Kidney tubule cell (primary cell): ENCODE results near the gene VGF.

ENCODE experiments used
- DNase-seq: peaks from one replicate; pipeline ENCODE4 v3.0.0-alpha.2; 2018; ENCODE audit warnings: low spot score

VGF gene

DNA sequence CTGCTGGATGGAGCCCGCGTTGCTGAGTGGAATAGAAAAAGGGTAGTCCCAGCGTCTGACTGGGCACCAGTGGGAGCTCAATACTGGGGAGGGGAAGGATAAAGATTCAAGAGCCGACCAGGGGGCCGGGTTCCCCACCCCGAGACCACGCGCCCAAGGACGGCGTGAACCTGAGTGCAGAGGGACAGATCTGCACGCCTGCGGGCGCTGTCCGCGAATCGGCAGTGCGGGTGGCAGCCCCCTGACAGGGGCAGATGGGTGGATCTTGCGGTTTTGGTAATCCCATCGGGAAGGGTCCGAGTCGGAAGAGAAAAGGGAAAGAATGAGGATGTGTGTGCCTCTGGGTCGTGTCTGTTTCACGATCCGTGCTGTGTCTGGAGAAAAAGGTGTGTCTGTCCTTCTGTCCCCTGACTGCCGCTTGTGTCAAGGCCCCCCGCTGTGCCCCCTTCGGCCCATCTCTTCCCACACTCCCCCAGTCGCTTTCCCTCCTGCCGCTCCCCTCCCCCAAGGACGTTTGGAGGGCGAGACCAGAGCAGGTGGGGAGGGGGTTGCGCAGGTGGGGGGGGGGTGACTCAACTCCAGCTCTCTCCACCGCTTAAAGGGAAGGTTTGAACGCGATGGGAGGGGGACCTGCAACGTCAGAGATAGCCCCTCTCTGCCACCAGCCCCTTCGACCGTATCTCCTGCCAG is 734 bp upstream of the VGF start:
- no peak for DNase-seq

GRCh38 chr7:101164071-101164840 is 1.1 kb downstream of the VGF start:
- DNase-seq = peak; percentile 76

DNA sequence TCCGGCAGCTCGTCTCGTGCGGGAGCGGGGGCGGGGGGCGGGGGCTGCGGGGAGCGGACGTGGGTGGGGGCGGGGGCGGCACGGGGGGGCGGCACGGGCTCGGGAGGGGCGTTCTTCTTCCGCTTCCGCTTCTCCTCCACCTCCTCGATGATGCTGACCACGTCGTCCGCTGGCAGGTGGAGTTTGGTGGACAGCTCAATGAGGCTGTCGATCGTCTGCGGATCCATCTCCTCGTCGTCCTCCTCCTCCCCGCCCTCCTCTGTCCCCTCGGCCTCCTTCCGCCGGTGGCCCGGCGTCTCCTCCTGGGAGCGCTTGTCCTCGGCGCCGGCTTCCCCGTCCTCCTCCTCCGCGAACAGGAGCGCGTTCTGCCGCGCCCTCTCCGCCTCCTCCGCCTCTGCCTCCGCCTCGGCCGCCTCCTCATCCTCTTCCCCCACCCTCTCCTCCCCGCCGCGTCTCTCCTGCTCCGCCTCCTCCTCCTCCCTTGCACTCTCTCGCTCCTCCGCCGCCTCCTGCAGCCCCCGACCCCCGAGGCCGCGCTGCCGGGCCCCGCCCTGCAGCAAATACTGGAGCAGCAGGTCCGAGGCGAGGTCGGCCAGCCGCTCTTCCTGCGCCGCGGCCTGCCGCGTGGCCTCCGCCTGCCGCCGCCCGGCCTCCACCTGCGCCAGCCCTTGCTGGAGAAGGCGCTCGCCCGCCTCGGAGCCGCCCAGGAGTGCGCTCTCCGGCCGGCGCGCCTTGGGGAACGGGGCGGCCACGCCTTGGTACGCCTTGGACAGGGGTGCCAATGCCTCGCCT is 1.9 kb downstream of the VGF start:
- peak; percentile 67 for DNase-seq

GRCh38 chr7:101162551-101163278 is 2.7 kb downstream of the VGF start:
- DNase-seq = peak; percentile 68

- DNase-seq = no peak
Measured at GRCh38 chr7:101161692-101162471, 3.5 kb downstream of the VGF start.

GRCh38 chr7:101160910-101161309 is 4.5 kb downstream of the VGF start:
- no peak for DNase-seq

DNA sequence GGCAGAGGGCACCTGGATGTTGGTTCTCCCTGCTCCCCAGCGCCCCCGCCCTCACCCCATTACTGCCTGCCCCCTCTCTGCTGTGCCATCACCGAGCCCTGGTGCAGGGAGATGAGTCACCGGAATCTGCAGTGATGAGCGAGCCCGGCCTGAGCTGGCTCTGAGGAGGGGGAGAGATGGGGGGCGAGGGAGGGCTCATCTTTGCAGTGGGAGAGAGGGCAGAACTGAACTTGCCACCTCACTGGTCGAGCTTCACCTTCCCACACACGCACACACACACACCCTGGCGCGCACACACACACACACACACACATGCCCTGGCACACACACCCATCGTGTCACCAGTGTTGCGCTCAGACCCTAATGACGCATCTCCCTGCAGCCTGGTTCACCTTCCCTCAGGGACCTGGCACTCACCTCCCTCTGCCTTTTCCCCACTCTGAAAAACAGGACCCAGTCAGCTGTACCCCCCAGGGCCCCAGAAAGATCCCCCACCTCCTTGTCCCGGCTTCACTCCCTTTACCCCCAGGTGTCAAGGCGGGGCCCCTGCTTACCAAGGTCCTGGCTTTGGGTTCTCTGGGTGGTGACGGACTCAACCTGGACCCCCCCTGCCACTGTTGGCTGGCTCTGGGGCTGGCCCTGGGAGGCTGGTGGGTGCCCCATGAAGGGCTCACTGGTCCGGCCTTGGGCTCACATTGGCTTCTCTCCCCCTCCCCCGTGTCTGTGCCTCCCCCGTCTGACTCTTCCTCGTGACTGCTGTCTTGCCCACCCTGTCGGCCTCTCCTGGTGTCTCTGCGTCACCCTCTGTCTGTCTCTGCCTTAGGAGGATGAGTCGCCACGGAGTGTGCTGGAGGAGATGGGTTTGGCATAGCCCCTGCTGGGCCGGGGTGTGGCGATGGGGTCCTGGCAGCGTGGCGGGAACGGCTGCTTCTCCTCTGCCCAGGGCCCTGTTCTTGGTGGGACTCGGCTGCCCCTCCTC is 5.4 kb downstream of the VGF start:
- DNase-seq = peak; percentile 74

- DNase-seq = peak; percentile 65
Measured at GRCh38 chr7:101156866-101157589, 8.3 kb downstream of the VGF start.

DNA sequence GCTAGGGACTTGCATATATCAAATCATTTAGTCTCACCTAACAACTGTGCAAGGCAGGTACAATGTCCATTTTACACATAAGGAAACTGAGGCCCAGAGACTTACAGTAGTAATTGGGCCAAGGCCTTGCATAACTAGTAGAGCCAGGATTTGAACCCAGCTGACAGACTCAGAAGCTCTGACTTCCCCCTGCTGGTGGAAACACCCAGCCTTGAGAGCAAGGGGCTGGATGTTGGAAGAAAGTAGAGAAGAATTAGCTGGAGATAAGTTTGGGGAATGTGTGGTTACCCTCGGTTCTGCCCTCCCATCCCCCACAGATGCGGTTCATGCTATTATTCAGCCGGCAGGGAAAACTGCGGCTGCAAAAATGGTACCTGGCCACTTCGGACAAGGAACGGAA is 9.1 kb downstream of the VGF start:
- DNase-seq = no peak

GRCh38 chr7:101155303-101155702 is 10.1 kb downstream of the VGF start:
- no peak for DNase-seq

GRCh38 chr7:101154693-101155102 is 10.7 kb downstream of the VGF start:
- DNase-seq = no peak

- DNase-seq = peak; percentile 96
Measured at GRCh38 chr7:101153969-101154692, 11.2 kb downstream of the VGF start, which contains the start of gene AP1S1. AP1S1 (plus strand) TSS chr7:101154476; CDS start chr7:101154515, 39 bp downstream.

DNA sequence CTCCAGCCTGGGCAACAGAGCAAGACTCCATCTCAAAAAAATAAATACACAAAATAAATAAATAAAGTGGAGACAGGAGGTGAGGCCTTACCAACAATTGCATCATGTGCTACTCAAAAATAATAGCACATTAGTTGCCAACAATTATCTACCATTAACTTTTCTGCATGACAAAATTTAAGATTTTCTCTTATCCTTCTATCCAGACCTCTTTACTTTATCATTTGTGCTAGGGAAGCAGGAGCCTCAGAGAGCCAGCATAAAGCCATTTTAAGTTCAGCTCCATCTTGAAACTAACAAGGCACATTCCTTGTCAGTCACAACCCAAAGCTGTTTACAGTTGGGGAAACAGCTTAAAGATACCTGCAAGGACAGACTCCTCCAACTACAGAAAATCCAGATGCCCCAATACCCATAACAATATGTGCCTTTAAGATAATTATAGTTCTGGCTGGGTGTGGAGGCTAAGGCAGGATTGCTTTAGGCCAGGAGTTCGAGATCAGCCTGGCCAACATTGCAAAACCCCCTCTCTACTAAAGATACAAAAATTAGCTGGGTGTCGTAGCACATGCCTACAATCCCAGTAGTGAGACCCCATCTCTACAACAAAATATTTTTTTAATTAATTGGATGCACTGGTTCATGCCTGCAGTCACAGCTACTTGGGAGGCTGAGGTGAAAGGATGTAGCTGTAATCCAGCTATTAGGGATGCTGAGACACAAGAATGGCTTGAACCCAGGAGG is 13.3 kb downstream of the VGF start:
- no peak for DNase-seq

- DNase-seq = no peak
Measured at GRCh38 chr7:101140746-101141382, 24.5 kb downstream of the VGF start.

DNA sequence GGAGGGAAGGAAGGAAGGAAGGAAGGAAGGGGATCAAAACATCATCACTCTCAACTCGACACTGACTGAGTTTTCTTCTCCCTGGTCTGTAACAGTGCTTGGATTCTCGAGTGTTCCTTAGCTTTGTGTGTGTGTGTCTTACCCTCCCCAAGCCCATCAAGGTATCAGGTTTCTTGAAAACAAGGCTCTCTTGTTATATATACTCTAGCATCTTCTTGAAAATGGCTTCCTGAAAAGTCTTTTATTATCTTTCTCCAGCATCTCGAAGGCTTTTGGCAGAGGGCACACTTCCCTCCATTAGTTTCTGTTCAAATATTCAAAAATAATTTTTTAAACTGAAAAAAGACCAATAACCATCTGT is 25.1 kb downstream of the VGF start:
- no peak for DNase-seq

GRCh38 chr7:101138213-101138870 is 27.0 kb downstream of the VGF start:
- DNase-seq = peak; percentile 96

GRCh38 chr7:101137651-101138212 is 27.6 kb downstream of the VGF start:
- no peak for DNase-seq
